OCI-LY7 (cell line): ENCODE results near the gene LAMTOR2. TPM values are rescaled to one million over a fixed set of nuclear protein-coding genes. Genes with fewer than 3 reads are reported as not detected.

Experiments used
- BruUV-seq: library from RNA; stranded (reverse); fragments of 400-500 nt; replicated peaks from 2 replicates; lab custom pipeline; 2021; lab: Mats Ljungman, UMichigan
- CTCF ChIA-PET: fragments of 300-600 bp; sonication (Branson Sonifier 250); formaldehyde crosslinking; loops from one replicate; lab custom pipeline; 2022; ENCODE audit warnings: antibody characterized with exemption; ENCODE audit not compliant: unreplicated experiment; lab: Charles Lee
- POLR2A ChIA-PET: fragments of 300-600 bp; sonication (Branson Sonifier 250); formaldehyde crosslinking; loops from one replicate; lab custom pipeline; 2022; ENCODE audit warnings: antibody characterized with exemption; lab: Charles Lee
- DNase-seq: peaks from one replicate; pipeline ENCODE4 v3.0.0-alpha.2; 2015; ENCODE audit warnings: low spot score
- H2AFZ ChIP-seq: fragments of 200-600 bp; sonication (generic), shearing (Covaris generic); 2 replicates; pipeline ENCODE4 v1.6.1; 2014; ENCODE audit warnings: mild to moderate bottlenecking, antibody characterized with exemption, low read length, moderate library complexity
- H3K27ac ChIP-seq: fragments of 200-600 bp; sonication (generic); 2 replicates; pipeline ENCODE4 v1.5.1; 2014; ENCODE audit warnings: mixed run types, low read depth, mild to moderate bottlenecking, moderate library complexity, low read length, inconsistent platforms; ENCODE audit not compliant: poor library complexity, severe bottlenecking
- H3K36me3 ChIP-seq: fragments of 200-600 bp; sonication (generic); 2 replicates; pipeline ENCODE4 v1.6.1; 2014; ENCODE audit warnings: mild to moderate bottlenecking, antibody characterized with exemption, low read length, moderate library complexity, mixed read lengths; ENCODE audit not compliant: insufficient read depth
- H3K4me1 ChIP-seq: fragments of 200-600 bp; sonication (generic); 2 replicates; pipeline ENCODE4 v1.5.1; 2014; ENCODE audit warnings: mild to moderate bottlenecking, low read length; ENCODE audit not compliant: insufficient read depth, poor library complexity, severe bottlenecking
- H3K4me2 ChIP-seq: fragments of 200-600 bp; sonication (generic); 2 replicates; pipeline ENCODE4 v1.6.1; 2014; ENCODE audit warnings: mild to moderate bottlenecking, low read length
- H3K4me3 ChIP-seq: fragments of 200-600 bp; sonication (generic); 2 replicates; pipeline ENCODE4 v1.5.1; 2014; ENCODE audit warnings: mild to moderate bottlenecking, low read depth, low read length; ENCODE audit not compliant: poor library complexity, severe bottlenecking
- H3K79me2 ChIP-seq: fragments of 200-600 bp; sonication (generic); 2 replicates; pipeline ENCODE4 v1.6.1; 2016; ENCODE audit warnings: low read depth, mild to moderate bottlenecking, low read length, moderate library complexity, mixed read lengths; ENCODE audit not compliant: insufficient read depth
- H3K9me2 ChIP-seq: fragments of 200-600 bp; sonication (generic); 2 replicates; pipeline ENCODE4 v1.6.1; 2016; ENCODE audit warnings: mild to moderate bottlenecking, low read length, mixed read lengths; ENCODE audit not compliant: insufficient read depth
- H3K9me3 ChIP-seq: fragments of 200-600 bp; sonication (generic); 2 replicates; pipeline ENCODE4 v1.6.1; 2014; ENCODE audit warnings: mild to moderate bottlenecking, mixed run types, low read length, mixed read lengths
- H4K20me1 ChIP-seq: fragments of 200-600 bp; sonication (generic); 2 replicates; pipeline ENCODE4 v1.6.1; 2014; ENCODE audit warnings: mild to moderate bottlenecking, antibody characterized with exemption, low read length, moderate library complexity, mixed read lengths; ENCODE audit not compliant: insufficient read depth
- EZH2phosphoT487 ChIP-seq: fragments of 200-600 bp; sonication (generic); IDR thresholded peaks from 2 replicates; pipeline ENCODE4 v1.6.1; 2018; ENCODE audit warnings: low read depth, borderline replicate concordance, mild to moderate bottlenecking, mixed run types, antibody characterized with exemption, low read length, moderate library complexity, mixed read lengths
- intact Hi-C: fragments of 100-400 bp; cut with micrococcal nuclease; formaldehyde crosslinking; loops from one replicate; pipeline ENCODE4 v1.10.0; 2022; ENCODE audit not compliant: unreplicated experiment
- total RNA-seq, 2 experiments: library from RNA; depleted of rRNA in 1 of 2; stranded (reverse); fragments of >200 nt in 1 of 2; shearing (Covaris generic) in 1 of 2; gene quantifications; 2 replicates each; pipeline ENCODE4 v1.2.3, GENCODE V29; 2014 to 2022
- TF ChIP-seq, protein P1 (sequence below): fragments of 200-600 bp; sonication (generic); conservative IDR thresholded peaks from 2 replicates; pipeline ENCODE4 v1.5.1; 2014; ENCODE audit warnings: mild to moderate bottlenecking, antibody characterized with exemption, low read length, moderate library complexity, mixed read lengths

Gene LAMTOR2
- total RNA-seq, 2 experiments from 2014 or later = 55.2 to 71.3 TPM

DNA sequence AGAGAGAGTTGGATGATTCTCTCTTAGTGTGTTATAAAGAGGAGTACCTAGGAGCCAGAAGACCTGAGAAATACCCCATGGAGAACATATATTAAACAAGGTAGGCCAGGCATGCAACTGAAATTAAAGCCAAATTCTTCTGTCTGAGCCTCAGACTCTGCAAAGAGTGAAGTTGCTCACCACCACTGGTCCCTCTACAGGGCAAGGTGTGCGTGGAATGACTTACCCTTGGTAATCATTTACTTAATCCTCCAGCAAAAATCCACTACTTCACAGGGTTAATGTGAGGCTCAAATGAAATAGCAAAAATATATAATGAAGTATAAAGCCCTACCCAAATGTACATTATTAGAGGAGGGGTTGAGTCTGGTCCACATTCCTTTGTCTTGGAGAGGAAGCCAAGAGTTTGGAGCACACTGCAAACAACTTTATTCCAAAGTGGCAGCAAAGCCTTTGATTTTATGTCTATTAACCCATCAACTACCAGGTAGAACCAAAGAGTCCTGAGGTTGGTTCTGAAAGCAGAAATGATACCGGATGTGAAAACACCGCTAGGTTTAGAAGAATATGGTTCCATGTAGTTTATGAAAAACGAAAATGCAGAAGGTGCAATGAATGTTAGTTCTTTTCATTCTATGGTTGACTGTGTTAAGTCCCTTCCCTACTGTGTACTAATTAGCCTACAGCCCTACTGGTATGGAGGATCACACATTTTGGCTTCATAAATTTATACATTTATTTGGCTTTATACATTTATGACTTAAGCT, 42.3 kb upstream of the LAMTOR2 start:
- Histone ChIP-seq H3K4me2 (peak overlapping the region; percentile 57), H3K27ac (peak overlapping the region; percentile 57), H3K4me1 (peaks cover 22% of the 10 kb centered on the region), H3K9me3 (no peaks in the 10 kb centered on the region), H3K9me2 (no peaks in the 10 kb centered on the region), H3K4me3 (peak overlapping the region; percentile 6), H2AFZ (no peak overlapping the region), H3K36me3 (peaks cover 83% of the 10 kb centered on the region), H4K20me1 (no peaks in the 10 kb centered on the region), H3K79me2 (no peaks in the 10 kb centered on the region)
- ChIA-PET POLR2A (interaction anchor here (0.6 kb wide), 1 partner anchor 27 kb away, joined by 4 read pairs; no protein-coding TSS in a partner anchor), CTCF (no interaction called here)
- intact Hi-C loops = no loop called here
- TF ChIP-seq, protein P1, sequence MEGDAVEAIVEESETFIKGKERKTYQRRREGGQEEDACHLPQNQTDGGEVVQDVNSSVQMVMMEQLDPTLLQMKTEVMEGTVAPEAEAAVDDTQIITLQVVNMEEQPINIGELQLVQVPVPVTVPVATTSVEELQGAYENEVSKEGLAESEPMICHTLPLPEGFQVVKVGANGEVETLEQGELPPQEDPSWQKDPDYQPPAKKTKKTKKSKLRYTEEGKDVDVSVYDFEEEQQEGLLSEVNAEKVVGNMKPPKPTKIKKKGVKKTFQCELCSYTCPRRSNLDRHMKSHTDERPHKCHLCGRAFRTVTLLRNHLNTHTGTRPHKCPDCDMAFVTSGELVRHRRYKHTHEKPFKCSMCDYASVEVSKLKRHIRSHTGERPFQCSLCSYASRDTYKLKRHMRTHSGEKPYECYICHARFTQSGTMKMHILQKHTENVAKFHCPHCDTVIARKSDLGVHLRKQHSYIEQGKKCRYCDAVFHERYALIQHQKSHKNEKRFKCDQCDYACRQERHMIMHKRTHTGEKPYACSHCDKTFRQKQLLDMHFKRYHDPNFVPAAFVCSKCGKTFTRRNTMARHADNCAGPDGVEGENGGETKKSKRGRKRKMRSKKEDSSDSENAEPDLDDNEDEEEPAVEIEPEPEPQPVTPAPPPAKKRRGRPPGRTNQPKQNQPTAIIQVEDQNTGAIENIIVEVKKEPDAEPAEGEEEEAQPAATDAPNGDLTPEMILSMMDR = no peak
- TF ChIP-seq EZH2phosphoT487 = no peak
- TSS peak; percentile 8 for BruUV-seq
- peak; percentile 54 for DNase-seq

DNA sequence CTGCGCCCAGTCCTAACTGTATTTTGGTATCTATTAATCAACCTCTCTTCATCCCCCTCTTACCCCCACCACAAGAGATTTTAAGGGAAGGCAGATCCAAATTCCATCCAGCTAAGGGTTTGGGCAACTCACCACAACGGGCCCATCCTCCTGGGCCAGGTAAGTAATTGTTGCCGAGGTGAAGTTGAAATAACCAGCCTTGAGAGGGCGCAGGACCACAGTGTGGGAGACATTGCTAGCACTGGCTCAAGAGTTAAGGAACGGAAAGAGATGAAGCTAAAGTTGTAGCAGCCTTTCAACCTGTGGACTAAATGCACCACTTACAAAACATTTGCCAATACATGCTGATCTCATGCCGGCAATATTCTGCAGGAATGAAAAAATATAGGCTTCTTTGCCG, 39.8 kb upstream of the LAMTOR2 start:
- ChIA-PET CTCF (no interaction called here), POLR2A (interaction anchor here (1.0 kb wide), 1 partner anchor 19 kb away, joined by 4 read pairs; no protein-coding TSS in a partner anchor)

More for the DNA sequence above, 39.8 kb upstream of the LAMTOR2 start:
- Histone ChIP-seq H3K4me3 (no peak overlapping the region), H3K4me2 (no peak overlapping the region), H3K27ac (no peak overlapping the region), H3K4me1 (peaks cover 25% of the 10 kb centered on the region), H3K9me2 (no peaks in the 10 kb centered on the region), H3K36me3 (peaks cover 96% of the 10 kb centered on the region), H4K20me1 (no peaks in the 10 kb centered on the region), H2AFZ (no peak overlapping the region), H3K9me3 (no peaks in the 10 kb centered on the region), H3K79me2 (peaks cover 10% of the 10 kb centered on the region; the same call in 1 of the 2 replicates)
- DNase-seq = no peak
- intact Hi-C loops = no loop called here
- no TSS peak for BruUV-seq
- TF ChIP-seq, protein P1 = 0 out of 2 replicates have a peak, but pooled peaks have one; percentile 18
- no peak for TF ChIP-seq EZH2phosphoT487
